Testis (tissue), 3 donors: Measurements from ENCODE around the gene MT1F. TPM values are rescaled to one million over a fixed set of nuclear protein-coding genes. Genes with fewer than 3 reads are reported as not detected.

Experiments used
- DNase-seq: peaks from one replicate; pipeline ENCODE4 v3.0.0-alpha.2; 2019
- H3K27ac ChIP-seq, 2 donors: fragments of 200-600 bp; sonication (generic); one replicate each; pipeline ENCODE4 v1.5.1; 2019
- H3K27me3 ChIP-seq: fragments of 200-600 bp; sonication (generic); one replicate; pipeline ENCODE4 v1.5.1; 2019
- H3K36me3 ChIP-seq: fragments of 200-600 bp; sonication (generic); one replicate; pipeline ENCODE4 v1.5.1; 2017; ENCODE audit warnings: low read depth; ENCODE audit errors: missing control alignments
- H3K4me1 ChIP-seq: fragments of 200-600 bp; sonication (generic); one replicate; pipeline ENCODE4 v1.5.1; 2019
- H3K4me3 ChIP-seq, 2 donors: fragments of 200-600 bp; sonication (generic); one replicate each; pipeline ENCODE4 v1.5.1; 2017 to 2019
- H3K9me3 ChIP-seq: fragments of 200-600 bp; sonication (generic); one replicate; pipeline ENCODE4 v1.5.1; 2017
- CTCF ChIP-seq, 3 experiments: fragments of 450-650 bp in 2 of 3; fragments of 200-600 bp in 1 of 3; sonication (generic) in 1 of 3; IDR thresholded peaks; one replicate each; pipeline ENCODE4 v1.5.1; 2016 to 2019; ENCODE audit warnings: antibody characterized with exemption in 3 of 3, mild to moderate bottlenecking in 2 of 3, moderate library complexity in 1 of 3
- POLR2A ChIP-seq: fragments of 450-650 bp; IDR thresholded peaks from one replicate; pipeline ENCODE4 v1.6.1; 2017; ENCODE audit warnings: antibody characterized with exemption, mild to moderate bottlenecking, moderate library complexity
- WGBS, 2 donors: methylation state at CpG; one replicate each; pipeline ENCODE4 v1.1.5; 2018; 5-methylcytosine and 5-hydroxymethylcytosine counted together
- intact Hi-C: fragments of 100-400 bp; cut with DNase I; formaldehyde crosslinking; loops from one replicate; pipeline ENCODE4 v1.15.1; 2023; ENCODE audit warnings: low total_unique reads
- polyA plus RNA-seq: library from polyadenylated mRNA; stranded (reverse); fragments of 350-450 nt; fragmentation: Illumina TruSeq; extraction: RNeasy Lipid Tissue Mini Kit (QIAGEN cat#74804); gene quantifications from one replicate; pipeline ENCODE4 v1.2.3, GENCODE V29; 2014; ENCODE audit warnings: low read depth, low replicate concordance; ENCODE audit not compliant: insufficient read depth
- total RNA-seq, 2 donors: library from RNA; depleted of rRNA; stranded (reverse); fragments of >200 nt; gene quantifications; one replicate each; pipeline ENCODE4 v1.2.3, GENCODE V29; 2016

The MT1F gene
- total and polyA plus RNA-seq, 3 donors from 2014 or later = 3.6 to 15.4 (median 8.1) TPM

GRCh38 chr16:56697456-56698155, 39.8 kb downstream of the MT1F start:
- Histone ChIP-seq H3K9me3 (no peaks in the 10 kb centered on the region), H3K4me1 (no peaks in the 10 kb centered on the region), H3K27ac (no peak overlapping the region), H3K4me3 (no peak overlapping the region), H3K36me3 (no peaks in the 10 kb centered on the region), H3K27me3 (no peaks in the 10 kb centered on the region)
- DNase-seq = no peak
- TF ChIP-seq CTCF (IDR thresholded peaks at IDR 0.05) (no peak), POLR2A (no peak)
- intact Hi-C loops = no loop called here
- WGBS, 2 donors = 95 to 98% methylated on average over 4 to 5 of the region's 5 CpGs

- DNase-seq = no peak
- Histone ChIP-seq H3K36me3 (no peaks in the 10 kb centered on the region), H3K9me3 (no peaks in the 10 kb centered on the region), H3K27ac (no peak overlapping the region), H3K4me1 (no peaks in the 10 kb centered on the region), H3K27me3 (no peaks in the 10 kb centered on the region), H3K4me3 (no peak overlapping the region)
- intact Hi-C loops = loop anchor here (10.0 kb wide), 1 partner anchor 115 kb away; the partner anchor contains the start of gene MT3
- WGBS, 2 donors = 48 to 50% methylated on average over 1 of the region's 1 CpG
- TF ChIP-seq POLR2A (no peak), CTCF (IDR thresholded peaks at IDR 0.05) (no peak)
Measured at GRCh38 chr16:56700195-56700594, 42.4 kb downstream of the MT1F start.

GRCh38 chr16:56700631-56701030, 42.9 kb downstream of the MT1F start:
- no peaks in the 10 kb centered on the region for H3K36me3 ChIP-seq
- no peaks in the 10 kb centered on the region for H3K9me3 ChIP-seq
- intact Hi-C loops = loop anchor here (10.0 kb wide), 1 partner anchor 116 kb away; the partner anchor contains the start of gene MT3
- 92% methylated on average over 1 of the region's 1 CpG for WGBS, 2 donors
- DNase-seq = no peak
- no peak for TF ChIP-seq POLR2A
- TF ChIP-seq CTCF (IDR thresholded peaks at IDR 0.05) = no peak
- H3K27me3 ChIP-seq = no peaks in the 10 kb centered on the region
- H3K4me1 ChIP-seq = no peaks in the 10 kb centered on the region
- H3K27ac ChIP-seq = no peak overlapping the region
- no peak overlapping the region for H3K4me3 ChIP-seq

- no peaks in the 10 kb centered on the region for H3K4me1 ChIP-seq
- H3K36me3 ChIP-seq = no peaks in the 10 kb centered on the region
- no peak for DNase-seq
- no peaks in the 10 kb centered on the region for H3K27me3 ChIP-seq
- no peak overlapping the region for H3K27ac ChIP-seq
- no peaks in the 10 kb centered on the region for H3K9me3 ChIP-seq
- intact Hi-C loops = loop anchor here (10.0 kb wide), 1 partner anchor 117 kb away; the partner anchor contains the start of gene MT3
- TF ChIP-seq POLR2A = no peak
- no peak for TF ChIP-seq CTCF (IDR thresholded peaks at IDR 0.05)
- H3K4me3 ChIP-seq = no peak overlapping the region
- 90 to 92% methylated on average over 7 of the region's 7 CpGs for WGBS, 2 donors
Measured at GRCh38 chr16:56701534-56701933, 43.8 kb downstream of the MT1F start.

GRCh38 chr16:56702836-56703235, 45.1 kb downstream of the MT1F start:
- Histone ChIP-seq H3K27me3 (no peaks in the 10 kb centered on the region), H3K27ac (no peak overlapping the region), H3K9me3 (no peaks in the 10 kb centered on the region), H3K36me3 (no peaks in the 10 kb centered on the region), H3K4me1 (no peaks in the 10 kb centered on the region), H3K4me3 (no peak overlapping the region)
- TF ChIP-seq CTCF (IDR thresholded peaks at IDR 0.05) (no peak), POLR2A (no peak)
- intact Hi-C loops = loop anchor here (10.0 kb wide), 1 partner anchor 118 kb away; the partner anchor contains the start of gene MT3
- WGBS, 2 donors = 67 to 74% methylated on average over 5 of the region's 5 CpGs
- DNase-seq = no peak
